Stomach (tissue), 9 donors: ENCODE data around the gene MS4A18. TPM values are rescaled to one million over a fixed set of nuclear protein-coding genes. Genes with fewer than 3 reads are reported as not detected.

Experiments
- DNase-seq, 2 donors: peaks; one replicate each; pipeline versions ENCODE4 v3.0.0 to v3.0.0-alpha.2; 2013 to 2019
- H3K27ac ChIP-seq, 5 donors: fragments of 200-600 bp in 4 of 5; sonication (generic) in 4 of 5; one replicate each; pipeline ENCODE4 v1.5.1; 2013 to 2019; ENCODE audit warnings: mild to moderate bottlenecking in 1 of 5, moderate library complexity in 1 of 5
- H3K27me3 ChIP-seq, 3 donors: fragments of 200-600 bp; sonication (generic); one replicate each; pipeline ENCODE4 v1.5.1; 2017 to 2019; ENCODE audit warnings: mixed run types in 1 of 3
- H3K36me3 ChIP-seq, 4 donors: fragments of 200-600 bp; sonication (generic); 1 replicate in 3 of 4; 2 replicates in 1 of 4; pipeline ENCODE4 v1.5.1; 2016 to 2019
- H3K4me1 ChIP-seq, 4 donors: fragments of 200-600 bp; sonication (generic); one replicate each; pipeline ENCODE4 v1.5.1; 2016 to 2019
- H3K4me3 ChIP-seq, 4 donors: fragments of 200-600 bp; sonication (generic) in 3 of 4; one replicate each; pipeline ENCODE4 v1.5.1; 2016 to 2019; ENCODE audit warnings: mild to moderate bottlenecking in 1 of 4
- H3K9me3 ChIP-seq, 4 donors: fragments of 200-600 bp; sonication (generic); one replicate each; pipeline ENCODE4 v1.5.1; 2016 to 2019
- CTCF ChIP-seq, 7 experiments: fragments of 450-650 bp in 4 of 7; fragments of 200-600 bp in 3 of 7; sonication (generic) in 3 of 7; IDR thresholded peaks; one replicate each; pipeline ENCODE4 v1.5.1; 2016 to 2019; ENCODE audit warnings: antibody characterized with exemption in 7 of 7, control low read depth in 2 of 7, mild to moderate bottlenecking in 1 of 7
- EP300 ChIP-seq: sonication (generic); formaldehyde crosslinking; IDR thresholded peaks from one replicate; pipeline ENCODE4 v1.6.1; 2017; ENCODE audit warnings: antibody characterized with exemption
- POLR2A ChIP-seq, 4 donors: fragments of 450-650 bp; IDR thresholded peaks; one replicate each; pipeline ENCODE4 v1.6.1; 2016; ENCODE audit warnings: antibody characterized with exemption in 4 of 4, control low read depth in 2 of 4, mild to moderate bottlenecking in 1 of 4, moderate library complexity in 1 of 4
- POLR2AphosphoS5 ChIP-seq, 3 donors: sonication (generic); formaldehyde crosslinking; IDR thresholded peaks; one replicate each; pipeline ENCODE4 v1.6.1; 2016; ENCODE audit warnings: antibody characterized with exemption in 3 of 3
- WGBS, 5 donors: extraction: QIAGEN DNeasy Blood & Tissue Kit in 3 of 5; methylation state at CpG; one replicate each; pipeline versions ENCODE4 v1.1.5 to v1.1.7; 2013 to 2018; 5-methylcytosine and 5-hydroxymethylcytosine counted together
- intact Hi-C: fragments of 100-400 bp; cut with DNase I; formaldehyde crosslinking; loops from one replicate; pipeline ENCODE4 v1.15.1; 2023; ENCODE audit warnings: low total_unique reads
- polyA plus RNA-seq, 3 donors: library from polyadenylated mRNA; stranded (reverse); fragments of 200-250 nt; gene quantifications; one replicate each; pipeline ENCODE4 v1.2.3, GENCODE V29; 2013
- total RNA-seq, 5 donors: library from RNA; depleted of rRNA; stranded (reverse); fragments of >200 nt; gene quantifications; one replicate each; pipeline versions ENCODE4 v1.1.0 to v1.2.3, GENCODE V29; 2014 to 2016
- donor health status: healthy with polysubstance abuse.
- donor health status: Bipolar disorder and iron deficiency.
- donor health status: healthy.

Gene MS4A18
- total and polyA plus RNA-seq, 8 donors: 0.19 TPM; not detected in 7

GRCh38 chr11:60781286-60781980 lies 56.9 kb downstream of the MS4A18 start:
- no peak overlapping the region for H3K27ac ChIP-seq
- 69 to 80% (median 73%) methylated on average over 7 of the region's 7 CpGs for WGBS, 5 donors
- H3K9me3 ChIP-seq: no peaks in the 10 kb centered on the region
- H3K36me3 ChIP-seq: no peaks in the 10 kb centered on the region
- TF ChIP-seq POLR2A (IDR thresholded peaks at IDR 0.05): no peak
- no peak for TF ChIP-seq EP300
- TF ChIP-seq CTCF (IDR thresholded peaks at IDR 0.05): no peak
- TF ChIP-seq POLR2AphosphoS5 (IDR thresholded peaks at IDR 0.05): no peak
- intact Hi-C loops: no loop called here
- H3K4me3 ChIP-seq: no peak overlapping the region
- H3K27me3 ChIP-seq: no peaks in the 10 kb centered on the region
- H3K4me1 ChIP-seq: peaks cover 0 to 11% (median under 1%) of the 10 kb centered on the region in 4 donors
- DNase-seq: no peak

GRCh38 chr11:60781981-60782316 lies 57.4 kb downstream of the MS4A18 start:
- TF ChIP-seq POLR2A (IDR thresholded peaks at IDR 0.05) (no peak), CTCF (IDR thresholded peaks at IDR 0.05) (no peak), EP300 (no peak), POLR2AphosphoS5 (IDR thresholded peaks at IDR 0.05) (no peak)
- no peaks in the 10 kb centered on the region for H3K36me3 ChIP-seq
- H3K4me1 ChIP-seq: peaks cover 0 to 16% (median 5%) of the 10 kb centered on the region in 4 donors
- H3K27ac ChIP-seq: no peak overlapping the region
- no peaks in the 10 kb centered on the region for H3K9me3 ChIP-seq
- DNase-seq: no peak
- no peak overlapping the region for H3K4me3 ChIP-seq
- H3K27me3 ChIP-seq: no peaks in the 10 kb centered on the region
- intact Hi-C loops: no loop called here
- 87 to 96% (median 93%) methylated on average over 4 of the region's 4 CpGs for WGBS, 5 donors

- H3K36me3 ChIP-seq: no peaks in the 10 kb centered on the region
- 83 to 89% (median 86%) methylated on average over 12 of the region's 12 CpGs for WGBS, 5 donors
- H3K4me3 ChIP-seq: no peak overlapping the region
- no peak overlapping the region for H3K27ac ChIP-seq
- H3K27me3 ChIP-seq: no peaks in the 10 kb centered on the region
- no peaks in the 10 kb centered on the region for H3K9me3 ChIP-seq
- peaks cover 0 to 19% (median 10%) of the 10 kb centered on the region in 4 donors for H3K4me1 ChIP-seq
- TF ChIP-seq POLR2AphosphoS5 (IDR thresholded peaks at IDR 0.05) (no peak), EP300 (no peak), POLR2A (IDR thresholded peaks at IDR 0.05) (no peak), CTCF (IDR thresholded peaks at IDR 0.05) (no peak)
- intact Hi-C loops: no loop called here
- DNase-seq: no peak
Measured at GRCh38 chr11:60782393-60783140, 58.0 kb downstream of the MS4A18 start.

GRCh38 chr11:60783141-60783484 lies 58.6 kb downstream of the MS4A18 start:
- H3K27me3 ChIP-seq: no peaks in the 10 kb centered on the region
- DNase-seq: no peak
- H3K27ac ChIP-seq: no peak overlapping the region
- intact Hi-C loops: no loop called here
- H3K36me3 ChIP-seq: no peaks in the 10 kb centered on the region
- no peak for TF ChIP-seq POLR2AphosphoS5 (IDR thresholded peaks at IDR 0.05)
- TF ChIP-seq EP300: no peak
- no peak for TF ChIP-seq POLR2A (IDR thresholded peaks at IDR 0.05)
- TF ChIP-seq CTCF (IDR thresholded peaks at IDR 0.05): no peak
- H3K4me3 ChIP-seq: no peak overlapping the region
- H3K4me1 ChIP-seq: peaks cover 0 to 19% (median 10%) of the 10 kb centered on the region in 4 donors
- H3K9me3 ChIP-seq: no peaks in the 10 kb centered on the region
- WGBS, 5 donors: 84 to 95% (median 93%) methylated on average over 8 of the region's 8 CpGs
